H1 (cell line): ENCODE data around the gene SSC5D. TPM values are rescaled to one million over a fixed set of nuclear protein-coding genes. Genes with fewer than 3 reads are reported as not detected.

ENCODE experiments used
- CTCF ChIA-PET: fragments of 300-600 bp; sonication (Branson Sonifier 250); formaldehyde crosslinking; loops from one replicate; lab custom pipeline; 2021; ENCODE audit not compliant: partially characterized antibody; lab: Charles Lee
- POLR2A ChIA-PET: fragments of 300-600 bp; sonication (Branson Sonifier 250); formaldehyde crosslinking; loops from one replicate; lab custom pipeline; 2021; ENCODE audit warnings: inconsistent platforms; ENCODE audit not compliant: partially characterized antibody; lab: Charles Lee
- DNase-seq, 2 experiments: peaks; one replicate each; pipeline versions ENCODE4 v3.0.0 to v3.0.0-alpha.2; 2010 to 2022; ENCODE audit warnings: low spot score in 2 of 2, low read depth in 1 of 2, mixed read lengths in 1 of 2
- FAIRE-seq: peaks from 2 replicates; lab custom pipeline; 2011; peaks lifted over from hg19 to GRCh38; lab: Jason Lieb, UNC
- H2AFZ ChIP-seq: 2 replicates; pipeline ENCODE4 v1.8.1; 2012; ENCODE audit warnings: low read length, inconsistent platforms
- H2AK5ac ChIP-seq: 2 replicates; pipeline ENCODE4 v1.6.1; 2013; ENCODE audit warnings: low read depth, low read length
- H2BK120ac ChIP-seq: replicated peaks from 2 replicates; pipeline ENCODE3; 2013; ENCODE audit warnings: low read depth, low read length, inconsistent platforms
- H2BK12ac ChIP-seq: 2 replicates; pipeline ENCODE4 v1.6.1; 2013; ENCODE audit warnings: low read depth, low read length
- H2BK15ac ChIP-seq: 2 replicates; pipeline ENCODE4 v1.6.1; 2013; ENCODE audit warnings: low read length
- H2BK20ac ChIP-seq: 2 replicates; pipeline ENCODE4 v1.6.1; 2013; ENCODE audit warnings: low read length
- H2BK5ac ChIP-seq: 2 replicates; pipeline ENCODE4 v1.6.1; 2013; ENCODE audit warnings: low read depth, low read length
- H3K14ac ChIP-seq: 2 replicates; pipeline ENCODE4 v1.6.1; 2013; ENCODE audit warnings: inconsistent platforms; ENCODE audit not compliant: insufficient read length
- H3K18ac ChIP-seq: 2 replicates; pipeline ENCODE4 v1.6.1; 2013; ENCODE audit warnings: low read length; ENCODE audit errors: extremely low read depth
- H3K23ac ChIP-seq: 2 replicates; pipeline ENCODE4 v1.6.1; 2013; ENCODE audit warnings: inconsistent platforms; ENCODE audit not compliant: insufficient read length
- H3K23me2 ChIP-seq: 2 replicates; pipeline ENCODE4 v1.6.1; 2013; ENCODE audit warnings: low read depth, low read length
- H3K27ac ChIP-seq: 2 replicates; pipeline ENCODE4 v1.6.1; 2011; ENCODE audit warnings: low read depth, low read length, inconsistent platforms
- H3K27me3 ChIP-seq, 4 experiments: replicated peaks in 1 of 4; 1 replicate in 1 of 4; 2 replicates in 3 of 4; pipeline versions ENCODE4 v1.6.1 to v1.8.1; 2011 to 2013; ENCODE audit warnings: low read length in 3 of 4, mild to moderate bottlenecking in 3 of 4, inconsistent platforms in 2 of 4, mixed read lengths in 2 of 4, moderate library complexity in 1 of 4; ENCODE audit not compliant: control insufficient read depth in 3 of 4, insufficient read depth in 3 of 4; ENCODE audit errors: extremely low read depth in 1 of 4
- H3K36me3 ChIP-seq, 4 experiments: 2 replicates each; pipeline versions ENCODE4 v1.6.1 to v1.8.1; 2011 to 2013; ENCODE audit warnings: mild to moderate bottlenecking in 4 of 4, low read length in 3 of 4, moderate library complexity in 2 of 4, control low read depth in 1 of 4, inconsistent platforms in 1 of 4; ENCODE audit not compliant: insufficient read depth in 4 of 4, control insufficient read depth in 2 of 4
- H3K4ac ChIP-seq: replicated peaks from 2 replicates; pipeline ENCODE3; 2013; ENCODE audit warnings: low read length, low read depth, mixed read lengths, inconsistent platforms; ENCODE audit not compliant: insufficient read length
- H3K4me1 ChIP-seq, 4 experiments: replicated peaks in 1 of 4; 1 replicate in 1 of 4; 2 replicates in 3 of 4; pipeline versions ENCODE4 v1.6.1 to v1.8.1; 2011 to 2013; ENCODE audit warnings: low read length in 3 of 4, inconsistent platforms in 2 of 4, mixed read lengths in 1 of 4; ENCODE audit not compliant: insufficient read depth in 4 of 4, control insufficient read depth in 3 of 4
- H3K4me2 ChIP-seq, 2 experiments: 2 replicates each; pipeline versions ENCODE4 v1.6.1 to v1.8.1; 2011 to 2013; ENCODE audit warnings: low read depth in 2 of 2, low read length in 2 of 2, control low read depth in 1 of 2, inconsistent platforms in 1 of 2, mild to moderate bottlenecking in 1 of 2; ENCODE audit not compliant: insufficient read depth in 1 of 2
- H3K4me3 ChIP-seq, 4 experiments: fragments of 200-600, 300-600 bp in 1 of 4; sonication (generic), shearing (Covaris generic), sonication (Bioruptor Twin) in 1 of 4; 2 replicates each; pipeline versions ENCODE4 v1.5.1 to v1.8.1; 2011 to 2016; ENCODE audit warnings: low read length in 4 of 4, low read depth in 3 of 4, control low read depth in 2 of 4, inconsistent platforms in 2 of 4, mild to moderate bottlenecking in 2 of 4, mixed read lengths in 1 of 4, moderate library complexity in 1 of 4; ENCODE audit not compliant: insufficient read depth in 2 of 4; ENCODE audit errors: extremely low read depth in 1 of 4
- H3K56ac ChIP-seq: replicated peaks from 2 replicates; pipeline ENCODE3; 2013; ENCODE audit warnings: low read depth, mild to moderate bottlenecking, mixed read lengths, low read length, inconsistent platforms; ENCODE audit not compliant: insufficient read length
- H3K79me1 ChIP-seq: 2 replicates; pipeline ENCODE4 v1.6.1; 2013; ENCODE audit warnings: low read depth, low read length, control low read depth
- H3K79me2 ChIP-seq, 2 experiments: 2 replicates each; pipeline versions ENCODE4 v1.6.1 to v1.8.1; 2012 to 2013; ENCODE audit warnings: low read length in 2 of 2, mild to moderate bottlenecking in 2 of 2, inconsistent platforms in 1 of 2; ENCODE audit not compliant: insufficient read depth in 2 of 2, control insufficient read depth in 1 of 2
- H3K9ac ChIP-seq, 4 experiments: replicated peaks in 1 of 4; 1 replicate in 1 of 4; 2 replicates in 3 of 4; pipeline versions ENCODE4 v1.6.1 to v1.8.1; 2011 to 2013; ENCODE audit warnings: low read depth in 3 of 4, low read length in 3 of 4, control low read depth in 2 of 4, mild to moderate bottlenecking in 2 of 4, moderate library complexity in 2 of 4, inconsistent platforms in 1 of 4; ENCODE audit errors: extremely low read depth in 1 of 4
- H3K9me3 ChIP-seq, 2 experiments: 2 replicates each; pipeline versions ENCODE4 v1.6.1 to v1.8.1; 2012 to 2013; ENCODE audit warnings: mild to moderate bottlenecking in 2 of 2, moderate library complexity in 2 of 2, control low read depth in 1 of 2, inconsistent platforms in 1 of 2, low read depth in 1 of 2, low read length in 1 of 2, mixed read lengths in 1 of 2; ENCODE audit not compliant: insufficient read depth in 2 of 2
- H4K20me1 ChIP-seq, 2 experiments: replicated peaks in 1 of 2; 2 replicates each; pipeline versions ENCODE3 to v1.8.1; 2011 to 2013; ENCODE audit warnings: inconsistent platforms in 2 of 2, low read length in 2 of 2, mild to moderate bottlenecking in 1 of 2; ENCODE audit not compliant: insufficient read depth in 2 of 2, control insufficient read depth in 1 of 2
- H4K5ac ChIP-seq: 2 replicates; pipeline ENCODE4 v1.6.1; 2013; ENCODE audit warnings: low read length, low read depth, mixed read lengths, inconsistent platforms; ENCODE audit not compliant: insufficient read length
- H4K8ac ChIP-seq: 2 replicates; pipeline ENCODE4 v1.8.0; 2013; ENCODE audit warnings: mild to moderate bottlenecking, moderate library complexity, low read length, inconsistent platforms; ENCODE audit not compliant: insufficient read depth; ENCODE audit errors: extremely low read depth
- H4K91ac ChIP-seq: replicated peaks from 2 replicates; pipeline ENCODE3; 2013; ENCODE audit warnings: low read length, mixed read lengths, inconsistent platforms; ENCODE audit not compliant: insufficient read length
- BCL11A ChIP-seq, 2 experiments: IDR thresholded peaks; one replicate each; pipeline ENCODE4 v1.6.1; 2011; ENCODE audit warnings: low read depth in 2 of 2, low read length in 2 of 2, mild to moderate bottlenecking in 2 of 2
- JUN ChIP-seq: IDR thresholded peaks from 2 replicates; pipeline ENCODE4 v1.6.1; 2011; ENCODE audit warnings: low read depth, mild to moderate bottlenecking, improper control_type of control experiment, low read length
- RNF2 ChIP-seq: fragments of 200-900, 300-1000 bp; sonication (generic); IDR thresholded peaks from 2 replicates; pipeline ENCODE4 v1.7.1; 2016; ENCODE audit warnings: borderline replicate concordance, low read depth, mild to moderate bottlenecking, antibody characterized with exemption, low read length; ENCODE audit not compliant: poor library complexity, severe bottlenecking; ENCODE audit errors: missing control alignments
- SIN3A ChIP-seq, 2 experiments: IDR thresholded peaks in 1 of 2; conservative IDR thresholded peaks in 1 of 2; 2 replicates each; pipeline ENCODE4 v1.6.1; 2011 to 2012; ENCODE audit warnings: low read length in 2 of 2, improper control_type of control experiment in 1 of 2, low read depth in 1 of 2, mild to moderate bottlenecking in 1 of 2
- SP1 ChIP-seq: IDR thresholded peaks from 2 replicates; pipeline ENCODE4 v1.6.1; 2011; ENCODE audit warnings: low read depth, low read length
- WGBS, 2 experiments: shearing (Covaris generic) in 1 of 2; methylation state at CpG; one replicate each; pipeline versions ENCODE4 v1.1.6 to v1.1.7; 2013 to 2015; ENCODE audit warnings: low lambda C conversion rate in 2 of 2, mixed read lengths in 2 of 2, inconsistent platforms in 1 of 2, low coverage in 1 of 2, missing lambda C conversion rate in 1 of 2; ENCODE audit not compliant: insufficient replicate concordance in 2 of 2, insufficient coverage in 1 of 2, insufficient read length in 1 of 2; ENCODE audit errors: extremely low coverage in 1 of 2, missing lambda C conversion rate in 1 of 2; 5-methylcytosine and 5-hydroxymethylcytosine counted together
- polyA plus RNA-seq, 7 experiments: library from polyadenylated mRNA; depleted of rRNA in 3 of 7; stranded (reverse) in 5 of 7; unstranded in 2 of 7; fragments of >200 nt in 5 of 7; fragments of 200-250 nt in 2 of 7; gene quantifications; 1 replicate in 5 of 7; 2 replicates in 1 of 7; 4 replicates in 1 of 7; pipeline versions ENCODE4 v1.2.1 to v1.2.3, GENCODE V29; 2011 to 2013; ENCODE audit warnings: missing spikeins in 2 of 7, mixed read lengths in 2 of 7
- total RNA-seq: library from RNA; stranded (reverse); fragmentation: NEBNext Ultra II Directional; extraction: Animal tissue kit (Norgen Biotek cat#: 25700); gene quantifications from 2 replicates; pipeline ENCODE4 v1.2.1, GENCODE V29; 2021
- TF ChIP-seq, protein P1 (sequence below): IDR thresholded peaks from 2 replicates; pipeline ENCODE4 v1.6.1; 2012; ENCODE audit warnings: inconsistent platforms
- TF ChIP-seq, protein P2 (sequence below), 3 experiments: IDR thresholded peaks; 1 replicate in 2 of 3; 2 replicates in 1 of 3; pipeline versions ENCODE4 v1.5.1 to v1.6.1; 2011; ENCODE audit warnings: low read length in 3 of 3, mild to moderate bottlenecking in 3 of 3, inconsistent platforms in 2 of 3, low read depth in 1 of 3, moderate library complexity in 1 of 3; ENCODE audit not compliant: insufficient read depth in 1 of 3; ENCODE audit errors: control extremely low read depth in 1 of 3

Gene SSC5D
- total and polyA plus RNA-seq, 2 of the 8 experiments (the other 6 are each of a cell fraction or from before 2014, with no cell fraction given) = 0.39 to 1.7 TPM

DNA sequence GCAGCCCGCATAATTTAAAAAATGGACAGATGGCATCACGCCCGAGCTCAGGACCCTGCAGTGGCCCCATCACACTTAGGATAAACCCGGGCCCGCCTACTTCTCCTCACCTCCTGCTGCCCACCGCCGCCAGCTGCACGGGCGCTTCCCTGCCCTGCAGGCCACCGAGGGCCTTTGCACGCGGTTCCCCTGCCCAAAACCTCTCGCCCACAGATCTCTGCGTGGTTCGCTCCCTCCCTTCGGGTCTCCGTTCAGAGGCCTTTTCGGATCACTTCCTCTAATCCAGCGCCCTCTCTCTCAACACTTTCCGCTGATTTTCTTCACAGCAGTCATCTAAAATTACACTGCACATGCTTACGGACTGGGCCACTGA, 46.9 kb upstream of the SSC5D start:
- TF ChIP-seq, protein P1, sequence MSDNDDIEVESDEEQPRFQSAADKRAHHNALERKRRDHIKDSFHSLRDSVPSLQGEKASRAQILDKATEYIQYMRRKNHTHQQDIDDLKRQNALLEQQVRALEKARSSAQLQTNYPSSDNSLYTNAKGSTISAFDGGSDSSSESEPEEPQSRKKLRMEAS = peak; percentile 34; the same call in 1 of the 2 replicates
- TF ChIP-seq, protein P2, sequence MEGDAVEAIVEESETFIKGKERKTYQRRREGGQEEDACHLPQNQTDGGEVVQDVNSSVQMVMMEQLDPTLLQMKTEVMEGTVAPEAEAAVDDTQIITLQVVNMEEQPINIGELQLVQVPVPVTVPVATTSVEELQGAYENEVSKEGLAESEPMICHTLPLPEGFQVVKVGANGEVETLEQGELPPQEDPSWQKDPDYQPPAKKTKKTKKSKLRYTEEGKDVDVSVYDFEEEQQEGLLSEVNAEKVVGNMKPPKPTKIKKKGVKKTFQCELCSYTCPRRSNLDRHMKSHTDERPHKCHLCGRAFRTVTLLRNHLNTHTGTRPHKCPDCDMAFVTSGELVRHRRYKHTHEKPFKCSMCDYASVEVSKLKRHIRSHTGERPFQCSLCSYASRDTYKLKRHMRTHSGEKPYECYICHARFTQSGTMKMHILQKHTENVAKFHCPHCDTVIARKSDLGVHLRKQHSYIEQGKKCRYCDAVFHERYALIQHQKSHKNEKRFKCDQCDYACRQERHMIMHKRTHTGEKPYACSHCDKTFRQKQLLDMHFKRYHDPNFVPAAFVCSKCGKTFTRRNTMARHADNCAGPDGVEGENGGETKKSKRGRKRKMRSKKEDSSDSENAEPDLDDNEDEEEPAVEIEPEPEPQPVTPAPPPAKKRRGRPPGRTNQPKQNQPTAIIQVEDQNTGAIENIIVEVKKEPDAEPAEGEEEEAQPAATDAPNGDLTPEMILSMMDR (IDR thresholded peaks at IDR 0.05; ENCODE audit: control extremely low read depth in 1 of 3, insufficient read depth in 1 of 3, low read depth in 1 of 3, low read length in 3 of 3) = no peak
- TF ChIP-seq JUN (no peak), BCL11A (IDR thresholded peaks at IDR 0.05; ENCODE audit: low read depth in 2 of 2, low read length in 2 of 2) (no peak), RNF2 (peak; percentile 79), SP1 (no peak), SIN3A (conservative IDR thresholded peaks at IDR 0.05 in 1 of 2, IDR thresholded peaks at IDR 0.05 in 1 of 2; ENCODE audit: low read depth in 1 of 2, low read length in 2 of 2) (0 out of 4 replicates have a peak, but pooled peaks of 1 of the 2 experiments have one; percentile 3)
- H3K9ac ChIP-seq = no peak overlapping the region
- no peak overlapping the region for H4K5ac ChIP-seq
- peak overlapping the region; percentile 45; the same call in 1 of the 2 replicates for H4K8ac ChIP-seq
- no peaks in the 10 kb centered on the region for H3K36me3 ChIP-seq
- no peak overlapping the region for H2BK12ac ChIP-seq
- no peak overlapping the region for H3K56ac ChIP-seq
- POLR2A ChIA-PET = interaction anchor here (0.8 to 4.4 kb wide), 8 partner anchors 11 to 71 kb away, joined by 3 to 21 read pairs (median 4); partner anchors contain the start of genes NAT14, TMEM238 and UBE2S
- H3K27me3 ChIP-seq = peaks cover 39 to 79% (median 69%) of the 10 kb centered on the region in 4 experiments
- peaks cover 6 to 21% (median 9%) of the 10 kb centered on the region in 4 experiments for H3K4me1 ChIP-seq
- no peak overlapping the region for H3K27ac ChIP-seq
- H3K23me2 ChIP-seq = peaks cover 14% of the 10 kb centered on the region; the same call in 1 of the 2 replicates
- no peak overlapping the region for H3K14ac ChIP-seq
- H3K4me3 ChIP-seq = peak overlapping the region; percentile 11 to 65 (median 42); a peak in 7 of 8 replicates
- no peak overlapping the region for H4K91ac ChIP-seq
- no peak overlapping the region; the same call in 1 of the 2 replicates for H2BK15ac ChIP-seq
- peaks cover 6 to 14% of the 10 kb centered on the region in 2 experiments for H4K20me1 ChIP-seq
- no peak overlapping the region for H3K23ac ChIP-seq
- H2BK20ac ChIP-seq = no peak overlapping the region
- H2AK5ac ChIP-seq = no peak overlapping the region
- H2BK5ac ChIP-seq = no peak overlapping the region
- H3K79me1 ChIP-seq = no peaks in the 10 kb centered on the region
- FAIRE-seq = no peak
- no peak overlapping the region for H3K18ac ChIP-seq
- H2BK120ac ChIP-seq = no peak overlapping the region
- WGBS, 2 experiments = 12% methylated on average over 21 of the region's 21 CpGs; no CpG with 5 or more reads in 1 of the 2 experiments
- H2AFZ ChIP-seq = no peak overlapping the region
- H3K4ac ChIP-seq = no peak overlapping the region
- H3K4me2 ChIP-seq = peak overlapping the region; percentile 74 to 92
- CTCF ChIA-PET = interaction anchor here (1.0 to 1.6 kb wide), 3 partner anchors 13 to 283 kb away, joined by 3 to 8 read pairs (median 3); no protein-coding TSS in a partner anchor
- peak in 1 of 2 experiments; percentile 60 for DNase-seq
- no peaks in the 10 kb centered on the region for H3K79me2 ChIP-seq
- H3K9me3 ChIP-seq = no peaks in the 10 kb centered on the region
